ENCODE results near the gene NFIC.
"Not testable (repeated sequence)": the region's sequence is repeated elsewhere in the genome, so short reads cannot be mapped to it uniquely, and the experiment has no call there.

NFIC gene

DNA sequence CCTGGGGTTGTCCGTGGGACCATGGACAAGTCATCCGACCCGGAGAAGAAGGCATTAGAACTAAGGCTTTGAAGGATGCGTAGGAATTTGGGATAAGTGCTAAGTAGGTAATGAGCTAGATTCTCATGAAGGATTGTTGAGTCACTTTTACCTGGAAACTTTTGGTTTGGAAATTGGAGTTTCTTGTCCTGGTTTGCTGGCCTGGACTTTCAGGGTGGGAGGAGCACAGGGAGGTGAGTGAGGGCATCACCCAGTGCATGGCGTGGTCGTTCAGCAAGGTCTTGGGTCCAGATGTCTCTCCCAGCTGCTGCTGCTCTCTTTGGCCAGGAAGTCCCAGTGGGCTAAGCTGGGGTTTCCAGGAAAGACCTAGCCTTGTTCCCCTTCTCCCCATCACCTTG, 7.6 kb downstream of the NFIC start:
- no peak for DNase-seq (ENCODE audit: low spot score)

DNA sequence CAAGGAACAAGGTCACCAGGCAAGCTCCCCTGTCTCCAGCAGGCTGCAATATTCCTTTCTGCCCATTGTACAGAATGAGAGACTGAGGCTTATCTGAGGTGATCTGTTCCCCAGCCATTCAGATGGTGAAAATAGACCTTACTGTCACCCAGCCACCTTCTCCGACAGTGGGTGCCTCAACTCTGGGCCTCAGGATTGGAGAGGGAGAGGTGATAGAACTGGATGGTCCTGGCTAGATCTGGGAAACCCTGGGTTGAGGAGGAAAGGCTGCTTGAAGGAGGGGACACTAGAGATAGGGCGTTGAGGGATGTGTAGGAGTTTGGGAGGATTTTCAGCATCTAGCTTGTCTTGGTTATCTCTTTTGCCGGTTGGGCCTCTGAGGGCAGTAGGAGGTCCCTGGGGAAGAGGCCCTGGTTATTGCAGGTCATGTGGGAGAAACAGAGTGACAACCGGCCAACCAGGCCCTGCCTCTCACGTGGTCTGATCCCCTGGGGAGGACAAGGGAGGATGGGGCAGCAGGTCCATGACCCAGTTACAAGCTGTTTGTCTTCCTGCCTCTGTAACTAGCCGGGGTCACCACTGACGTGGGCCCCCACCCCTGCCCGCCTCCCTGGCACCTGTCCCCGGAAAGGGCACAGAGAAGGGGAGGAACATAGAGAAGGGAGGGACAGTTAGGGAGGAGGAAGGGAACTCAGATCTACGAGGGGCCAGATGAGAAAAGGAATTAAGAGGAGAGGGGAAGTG, 8.2 kb downstream of the NFIC start:
- DNase-seq (ENCODE audit: low spot score), result no peak

DNA sequence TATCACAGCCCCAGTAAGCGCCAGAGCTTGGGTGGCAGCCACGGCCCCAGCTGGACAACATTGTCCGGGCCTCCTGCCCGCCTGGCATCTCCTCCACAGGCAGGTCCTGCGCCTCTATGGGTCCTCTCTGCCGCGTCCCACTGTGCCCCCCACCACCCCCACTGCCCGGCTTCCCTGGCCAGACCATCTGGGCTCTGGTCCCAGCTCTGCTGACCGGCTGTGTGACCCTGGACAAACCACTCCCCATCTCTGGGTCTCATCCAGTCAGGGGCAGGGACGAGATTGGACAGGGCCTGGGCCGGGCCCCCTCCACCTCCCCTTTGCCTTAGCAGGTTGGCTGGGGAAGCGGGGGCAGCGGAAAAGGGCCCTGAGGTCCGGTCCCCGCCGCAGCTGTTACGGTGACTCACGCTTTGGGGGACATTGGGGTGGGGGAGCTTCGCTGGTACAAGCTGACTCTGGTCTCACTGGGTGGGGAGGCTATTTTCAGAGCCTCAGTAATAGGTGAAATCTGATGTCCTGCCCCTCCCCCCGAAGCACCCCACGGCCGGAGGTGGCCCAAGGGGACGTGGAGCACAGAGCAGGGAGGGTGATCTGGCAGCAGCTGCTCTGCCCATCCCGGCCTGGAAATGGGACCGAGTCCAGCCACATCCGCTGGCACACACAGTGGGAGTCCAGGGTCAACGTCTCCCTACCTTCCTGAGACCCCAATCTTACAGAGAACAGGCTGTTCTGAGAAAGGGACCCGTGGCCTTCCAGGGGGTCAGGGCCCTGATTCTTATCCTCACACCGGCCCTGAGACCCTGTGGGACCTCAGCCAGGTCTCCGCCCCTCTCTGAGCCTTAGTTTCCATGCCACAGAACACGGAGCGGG, 9.1 kb downstream of the NFIC start:
- no peak for DNase-seq (ENCODE audit: low spot score)

DNA sequence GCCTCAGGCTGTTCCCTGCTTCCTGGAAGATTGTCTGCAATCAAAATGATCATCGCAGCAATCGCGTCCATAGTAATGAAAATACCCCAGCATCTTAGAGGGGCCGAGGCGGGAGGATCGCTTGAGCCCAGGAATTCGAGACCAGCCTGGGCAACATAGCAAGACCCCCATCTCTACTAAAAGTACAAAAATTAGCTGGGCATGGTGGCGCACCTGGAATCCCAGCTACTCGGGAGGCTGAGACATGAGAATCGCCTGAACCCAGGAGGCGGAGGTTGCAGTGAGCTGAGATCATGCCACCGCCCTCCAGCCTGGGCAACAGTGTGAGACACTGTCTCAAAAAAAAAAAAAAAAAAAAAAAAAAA, 9.7 kb downstream of the NFIC start:
- not testable (repeated sequence) for DNase-seq (ENCODE audit: low spot score)

DNA sequence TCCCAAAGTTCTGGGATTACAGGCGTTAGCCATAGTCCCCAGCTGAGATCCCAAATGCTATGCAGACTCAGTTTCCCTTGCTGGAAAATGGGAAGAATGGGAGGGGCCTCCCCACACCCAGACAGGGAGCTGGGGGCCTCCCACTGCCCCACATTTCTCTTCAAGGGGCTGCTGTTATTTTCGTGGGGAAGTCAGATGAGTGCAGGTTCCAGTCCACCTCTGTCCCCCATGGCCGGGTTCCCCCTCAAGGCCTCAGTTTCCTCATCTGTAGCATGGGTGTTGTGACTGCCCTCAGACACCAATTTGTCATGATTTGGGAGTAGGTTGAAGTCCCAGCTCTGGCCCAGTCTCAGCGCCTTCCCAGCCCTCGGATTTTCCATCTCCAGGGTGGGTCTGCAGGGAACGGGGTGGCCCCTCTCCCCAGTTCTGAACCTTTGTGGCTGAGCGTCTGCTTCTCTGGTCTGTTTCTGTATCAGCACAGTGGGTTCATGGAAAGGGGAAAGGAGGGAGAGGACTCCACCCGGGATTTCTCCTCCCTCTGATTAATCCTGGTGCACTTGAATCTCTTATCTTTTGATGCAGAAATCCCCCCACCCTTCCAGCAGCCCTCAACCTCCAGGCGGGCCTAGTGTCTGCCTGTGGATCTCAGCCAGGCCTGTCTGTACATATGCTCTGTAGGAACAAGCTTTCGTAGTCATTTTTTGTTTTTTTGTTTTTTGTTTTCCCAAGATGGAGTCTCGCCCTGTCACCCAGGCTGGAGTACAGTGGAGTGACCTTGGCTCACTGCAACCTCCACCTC, 12.2 kb downstream of the NFIC start:
- no peak for DNase-seq (ENCODE audit: low spot score)

DNA sequence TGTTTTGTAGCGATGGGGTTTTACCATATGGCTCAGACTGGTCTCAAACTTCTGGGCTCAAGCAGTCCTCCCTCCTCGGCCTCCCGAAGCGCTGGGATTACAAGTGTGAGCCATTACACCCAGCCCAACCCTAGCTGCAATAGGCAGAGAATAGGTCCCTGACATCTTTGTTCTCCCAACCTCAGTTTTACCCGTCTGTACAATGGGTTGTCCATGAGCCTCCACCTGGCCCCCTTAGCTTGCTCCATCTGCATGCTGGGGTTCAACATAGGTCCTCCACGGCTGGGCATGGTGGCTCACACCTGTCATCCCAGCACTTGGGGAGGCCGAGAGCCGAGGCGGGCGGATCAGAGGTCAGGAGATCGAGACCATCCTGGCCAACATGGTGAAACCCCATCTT, 14.4 kb downstream of the NFIC start:
- DNase-seq (ENCODE audit: low spot score), result no peak

DNA sequence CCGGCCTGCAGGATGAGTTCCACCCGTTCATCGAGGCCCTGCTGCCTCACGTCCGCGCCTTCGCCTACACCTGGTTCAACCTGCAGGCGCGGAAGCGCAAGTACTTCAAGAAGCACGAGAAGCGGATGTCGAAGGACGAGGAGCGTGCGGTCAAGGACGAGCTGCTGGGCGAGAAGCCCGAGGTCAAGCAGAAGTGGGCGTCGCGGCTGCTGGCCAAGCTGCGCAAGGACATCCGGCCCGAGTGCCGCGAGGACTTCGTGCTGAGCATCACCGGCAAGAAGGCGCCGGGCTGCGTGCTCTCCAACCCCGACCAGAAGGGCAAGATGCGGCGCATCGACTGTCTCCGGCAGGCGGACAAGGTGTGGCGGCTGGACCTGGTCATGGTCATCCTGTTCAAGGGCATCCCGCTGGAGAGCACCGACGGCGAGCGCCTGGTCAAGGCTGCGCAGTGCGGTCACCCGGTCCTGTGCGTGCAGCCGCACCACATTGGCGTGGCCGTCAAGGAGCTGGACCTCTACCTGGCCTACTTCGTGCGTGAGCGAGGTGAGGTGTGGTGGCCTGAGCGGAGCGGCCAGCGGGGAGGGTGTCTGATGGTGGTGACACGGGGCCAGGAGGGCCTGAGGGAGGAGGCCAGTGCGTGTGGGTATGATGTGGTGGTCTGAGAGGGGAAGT, 15.5 kb downstream of the NFIC start:
- no peak for DNase-seq (ENCODE audit: low spot score)

DNA sequence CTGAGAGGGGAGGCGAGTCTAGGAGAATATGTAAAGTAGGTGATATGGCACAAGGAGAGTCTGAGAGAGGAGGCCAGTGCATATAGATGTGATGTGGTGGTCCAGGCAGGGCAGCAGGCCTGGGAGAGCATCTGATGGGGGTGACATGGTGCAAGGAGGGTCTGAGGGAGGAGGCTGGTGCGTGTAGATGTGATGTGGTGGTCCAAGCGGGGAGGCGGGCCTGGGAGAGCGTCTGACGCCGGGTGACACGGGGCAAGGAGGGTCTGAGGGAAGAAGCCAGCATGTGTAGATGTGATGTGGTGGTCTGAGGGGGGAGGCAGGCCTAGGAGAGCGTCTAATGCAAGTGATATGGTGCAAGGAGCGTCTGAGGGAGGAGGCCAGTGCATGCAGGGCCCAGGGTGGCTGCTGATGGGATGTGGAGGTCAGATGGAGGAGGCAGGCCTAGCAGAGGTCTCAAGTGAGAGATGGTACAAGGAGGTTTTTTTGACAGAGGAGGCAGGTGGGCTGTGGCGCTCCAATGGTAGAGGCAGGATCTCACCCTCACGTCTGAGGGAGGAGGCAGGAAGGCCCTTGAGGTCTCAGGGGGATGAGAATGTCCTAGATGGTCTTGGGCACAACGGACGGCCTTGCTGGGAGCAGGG, 16.2 kb downstream of the NFIC start:
- DNase-seq (ENCODE audit: low spot score), result no peak

DNA sequence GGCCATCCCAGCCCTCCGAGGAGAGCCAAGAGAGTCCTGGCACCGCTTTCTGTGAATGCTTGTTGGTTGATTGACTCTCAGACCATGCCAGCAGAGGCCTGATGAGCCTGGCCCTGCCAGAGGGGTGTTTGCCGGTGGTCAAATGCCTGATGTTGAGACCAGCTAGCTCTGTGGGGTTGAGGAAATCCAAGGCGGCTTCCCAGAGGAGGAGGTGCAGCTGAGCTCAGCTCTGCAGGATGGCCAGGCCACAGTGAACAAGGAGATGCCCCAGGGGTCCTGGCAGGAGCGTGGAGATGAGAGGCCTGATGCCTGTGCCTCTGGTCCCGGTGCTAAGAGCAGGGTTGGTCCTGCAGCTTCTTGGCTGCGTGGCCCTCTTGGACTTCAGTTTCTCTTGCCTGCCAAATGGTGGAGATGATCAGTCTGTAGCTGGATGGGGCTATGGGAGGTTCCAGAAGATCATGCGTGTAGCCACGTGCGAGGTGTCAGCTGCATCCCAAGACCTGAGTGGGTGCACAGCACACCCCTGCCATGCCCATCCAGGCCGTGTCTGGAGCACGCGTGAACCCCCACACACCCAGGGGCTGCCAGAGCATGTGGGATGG, 16.8 kb downstream of the NFIC start:
- DNase-seq (ENCODE audit: low spot score), result no peak

DNA sequence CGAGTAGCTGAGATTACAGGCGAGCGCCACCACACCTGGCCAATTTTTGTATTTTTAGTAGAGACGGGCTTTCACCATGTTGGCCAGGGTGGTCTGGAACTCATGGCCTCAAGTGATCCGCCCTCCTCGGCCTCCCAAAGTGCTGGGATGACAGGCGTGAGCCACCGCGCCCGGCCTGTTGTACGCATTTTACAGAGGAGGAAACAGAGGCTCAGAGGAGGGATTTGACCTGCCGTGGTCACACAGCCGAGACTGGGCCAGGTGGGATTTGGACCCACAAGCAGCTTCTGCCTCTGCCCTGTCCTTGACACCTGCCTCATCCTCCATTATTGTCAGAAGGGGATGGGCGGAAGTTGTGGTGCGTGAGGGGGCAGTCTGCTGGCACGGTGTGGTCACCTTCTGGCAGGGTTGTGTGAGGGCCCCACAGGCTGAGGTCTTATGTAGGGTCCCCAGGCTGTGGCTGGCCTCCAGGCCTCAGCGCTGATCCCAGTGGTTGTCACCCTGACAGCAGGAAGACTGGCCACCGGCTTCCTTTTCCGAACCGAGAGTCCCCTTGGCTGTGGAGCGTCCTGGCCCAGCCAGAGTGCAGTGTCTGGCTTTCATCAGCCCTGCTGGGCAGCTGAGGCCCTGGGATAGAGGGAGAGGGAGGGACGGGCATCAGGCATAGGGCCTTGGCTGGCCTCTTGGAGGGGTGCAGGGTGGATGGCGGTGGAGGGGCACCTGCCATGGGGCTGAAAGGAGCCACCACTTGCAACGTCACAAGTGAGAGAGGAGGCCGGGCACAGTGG, 20.3 kb downstream of the NFIC start:
- no peak for DNase-seq (ENCODE audit: low spot score)

DNA sequence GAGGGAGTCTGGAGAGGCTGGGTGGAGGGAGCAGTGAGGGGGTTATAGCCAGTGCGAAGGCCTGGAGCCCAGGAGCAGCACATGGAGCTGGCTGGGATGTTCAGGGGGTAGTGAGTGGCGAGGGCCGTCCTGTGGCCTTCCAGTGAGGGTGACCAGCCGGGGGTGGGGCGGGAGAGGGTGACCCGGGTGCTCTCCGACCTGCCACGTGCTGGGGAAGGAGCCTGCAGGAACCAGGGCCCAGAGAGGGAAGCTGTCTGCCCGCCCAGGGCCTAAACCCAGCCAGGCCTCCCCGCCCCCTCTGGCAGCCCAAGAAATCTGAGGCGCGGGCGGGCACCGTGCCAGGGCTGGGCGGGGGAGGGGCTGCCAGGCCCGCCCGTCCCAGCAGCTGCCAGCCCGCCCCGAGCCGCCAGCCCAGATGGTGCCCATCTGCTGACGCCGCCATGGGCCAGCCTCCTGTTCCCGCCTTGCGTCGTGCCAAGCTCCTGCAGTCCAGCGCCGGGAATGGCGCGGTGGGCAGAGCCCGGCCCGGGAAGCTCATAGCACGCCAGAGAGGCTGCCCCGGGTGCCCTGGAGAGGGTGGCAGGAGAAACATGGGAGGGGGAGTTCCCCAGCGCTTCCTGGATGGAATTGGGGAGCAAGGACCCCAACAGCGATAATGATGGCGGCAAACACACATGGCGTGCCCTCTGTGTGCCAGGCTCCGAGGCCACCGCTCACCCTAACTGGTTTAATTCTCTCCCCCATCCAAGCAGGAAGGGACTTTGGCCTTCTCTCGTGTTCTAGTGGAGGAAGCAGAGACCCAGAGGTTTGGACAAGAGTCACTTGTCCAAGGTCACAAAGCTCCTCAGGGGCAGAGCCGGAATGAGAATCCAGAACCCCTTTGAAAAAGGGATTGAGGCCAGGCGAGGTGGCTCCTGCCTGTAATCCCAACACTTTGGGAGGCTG, 21.5 kb downstream of the NFIC start:
- no peak for DNase-seq (ENCODE audit: low spot score)

DNA sequence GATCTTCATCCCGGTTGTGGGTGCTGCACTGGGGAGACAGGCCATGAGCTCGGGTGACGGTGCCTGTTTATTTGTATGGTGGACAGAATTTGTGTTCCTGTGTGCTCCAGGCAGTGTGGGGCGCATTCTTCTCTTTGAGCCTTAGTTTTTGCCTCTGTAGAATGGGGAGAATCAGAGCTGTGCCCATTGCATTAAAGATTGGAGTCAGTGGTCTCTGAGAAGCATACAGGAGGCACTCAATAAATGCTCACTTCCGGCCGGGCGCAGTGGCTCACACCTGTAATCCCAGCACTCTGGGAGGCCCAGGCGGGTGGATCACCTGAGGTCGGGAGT, 23.0 kb downstream of the NFIC start:
- DNase-seq (ENCODE audit: low spot score), result no peak

DNA sequence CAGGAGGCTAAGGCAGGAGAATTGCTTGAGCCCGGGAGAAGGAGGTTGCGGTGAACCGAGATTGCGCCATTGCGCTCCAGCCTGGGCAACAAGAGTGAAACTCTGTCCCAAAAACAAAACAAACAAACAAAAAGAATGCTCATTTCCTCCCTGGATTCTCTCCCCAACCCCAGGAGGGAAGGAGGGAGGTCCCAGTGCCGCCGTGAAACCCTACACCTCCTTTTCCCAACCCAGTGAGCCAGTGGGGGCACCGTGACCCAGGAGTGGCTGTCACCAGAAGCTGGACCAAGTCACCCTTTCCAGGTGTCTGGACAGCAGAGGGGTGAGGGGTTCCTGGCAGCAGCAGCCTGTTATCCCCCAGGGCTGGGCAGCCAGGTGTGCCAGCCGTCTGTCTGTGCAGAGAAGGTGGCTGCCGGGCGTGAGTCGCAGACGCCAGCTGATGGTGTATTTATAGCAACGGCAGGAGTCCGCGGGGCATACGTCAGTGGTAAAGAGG, 23.5 kb downstream of the NFIC start:
- DNase-seq (ENCODE audit: low spot score), result no peak

DNA sequence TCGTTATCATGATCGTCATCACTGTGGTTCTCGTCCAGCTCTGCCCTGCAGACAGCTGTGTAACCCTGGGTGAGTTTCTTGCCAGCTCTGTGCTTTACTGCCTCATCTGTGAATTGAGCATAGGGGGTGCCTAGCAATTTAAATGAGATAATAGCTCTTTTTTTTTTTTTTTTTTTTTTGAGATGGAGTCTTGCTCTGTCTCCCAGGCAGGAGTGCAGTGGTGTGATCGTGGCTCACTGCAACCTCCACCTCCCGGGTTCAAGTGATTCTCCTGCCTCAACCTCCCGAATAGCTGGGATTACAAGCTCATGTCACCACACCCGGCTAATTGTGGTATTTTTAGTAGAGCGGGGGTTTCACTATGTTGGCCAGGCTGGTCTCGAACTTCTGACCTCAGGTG, 25.5 kb downstream of the NFIC start:
- DNase-seq (ENCODE audit: low spot score), result not testable (repeated sequence)

DNA sequence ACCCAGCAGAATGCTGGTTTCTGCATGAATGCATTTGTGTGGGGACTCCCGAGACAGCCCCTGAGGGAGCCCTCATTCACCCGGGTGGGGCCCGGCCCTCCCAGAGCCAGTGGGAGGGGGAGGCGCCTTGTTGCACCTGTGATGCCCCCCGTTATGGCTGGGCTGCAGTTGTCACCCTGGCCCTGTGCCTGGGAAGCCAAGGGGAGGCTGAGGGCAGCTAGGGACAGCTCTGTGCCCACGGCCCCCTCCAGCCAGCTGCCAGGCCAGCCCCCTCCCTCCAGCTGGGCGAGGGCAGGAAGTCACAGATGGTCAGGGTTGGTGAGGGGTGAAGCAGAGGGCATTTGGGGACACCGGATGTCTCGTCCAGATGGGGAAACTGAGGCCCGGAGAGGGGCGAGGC, 26.1 kb downstream of the NFIC start:
- no peak for DNase-seq (ENCODE audit: low spot score)

DNA sequence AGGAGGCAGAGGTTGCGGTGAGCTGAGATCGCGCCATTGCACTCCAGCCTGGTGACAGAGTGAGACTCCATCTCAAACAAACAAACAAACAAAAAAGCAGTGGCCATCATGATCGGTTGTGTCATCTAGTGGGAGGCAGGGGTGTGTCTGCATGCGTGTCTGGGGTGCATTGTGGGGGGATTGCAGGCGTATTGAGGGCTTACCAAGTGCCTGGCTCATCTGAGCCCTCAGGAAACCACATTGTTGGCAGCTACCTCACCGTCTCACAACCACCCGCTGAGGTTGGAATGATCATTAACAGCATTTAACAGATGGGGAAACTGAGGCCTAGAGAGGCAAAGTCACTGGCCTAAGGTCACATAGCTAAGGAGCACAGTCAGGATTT, 30.5 kb downstream of the NFIC start:
- DNase-seq (ENCODE audit: low spot score), result no peak

DNA sequence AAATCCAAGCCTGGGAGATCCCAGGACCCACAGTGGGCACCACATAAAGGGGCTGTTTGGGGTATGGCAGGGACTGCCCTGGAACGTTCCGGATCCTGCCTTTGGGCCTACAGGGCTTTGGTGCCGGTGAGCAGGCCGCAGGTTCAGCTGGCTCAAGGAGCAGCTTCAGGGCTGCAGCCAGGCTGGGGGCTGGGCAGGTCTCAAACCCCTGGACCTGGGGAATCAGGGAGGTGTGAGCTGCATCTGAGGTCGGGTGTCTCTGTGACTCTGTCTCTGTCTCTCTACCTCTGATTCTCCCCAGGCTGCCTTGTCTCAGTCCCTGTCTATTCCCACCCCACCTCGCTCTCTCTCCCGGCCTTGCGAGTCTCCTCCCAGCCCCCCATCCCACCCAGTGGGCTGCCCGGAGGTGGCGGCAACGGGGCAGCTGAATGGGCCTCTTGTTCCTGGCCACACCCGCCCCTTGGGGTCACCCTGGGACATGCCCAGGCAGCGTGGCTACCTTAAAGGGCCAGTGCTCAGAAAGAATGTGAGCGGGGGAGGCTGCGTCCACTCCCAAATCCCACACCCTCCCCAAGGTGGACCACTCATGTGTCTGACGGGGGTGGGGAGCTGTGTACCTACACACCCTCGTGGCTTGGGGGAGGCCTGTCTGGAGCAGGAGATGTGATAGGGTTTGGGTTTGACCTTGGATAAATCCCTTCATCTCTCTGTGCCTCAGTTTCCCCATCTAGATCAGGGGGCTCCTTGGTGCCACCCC, 31.1 kb downstream of the NFIC start:
- DNase-seq (ENCODE audit: low spot score), result peak; percentile 91

DNA sequence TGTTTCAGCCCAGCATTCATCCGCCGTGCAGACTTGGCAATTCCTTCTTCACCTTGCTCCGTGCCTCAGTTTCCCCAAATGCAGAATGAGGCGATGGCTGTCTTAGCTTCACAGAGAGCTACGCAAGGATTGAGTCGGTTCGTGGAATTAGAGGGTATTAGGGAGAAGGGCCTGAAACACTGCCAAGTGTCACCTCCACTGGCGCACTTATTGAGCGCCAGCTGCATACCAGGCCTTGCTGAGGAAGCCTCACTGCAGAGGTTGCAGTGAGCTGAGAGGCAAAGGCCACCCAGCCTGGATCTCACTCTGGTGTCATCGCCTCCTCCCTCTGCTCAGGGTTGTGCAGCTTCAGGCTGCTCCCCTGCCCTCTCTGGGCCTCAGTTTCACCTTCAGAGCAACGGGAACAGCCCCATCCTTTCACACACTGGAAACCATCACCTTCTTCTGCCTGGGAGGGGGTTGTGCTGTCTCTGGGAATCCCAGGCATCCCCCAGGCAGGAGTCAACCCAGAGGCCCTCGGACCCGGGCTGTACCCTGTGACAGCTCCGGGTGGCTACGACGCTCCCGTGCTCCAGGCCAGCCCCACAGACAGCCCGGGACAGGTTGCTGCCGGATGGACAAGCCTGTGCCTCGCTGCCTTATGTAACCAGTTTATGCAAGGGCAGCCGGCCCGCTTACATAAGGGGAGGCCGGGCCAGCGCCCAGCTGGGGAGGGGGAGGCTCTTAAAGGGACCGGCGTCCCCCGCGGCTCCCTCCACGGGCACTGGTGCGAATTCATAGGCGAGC, 31.9 kb downstream of the NFIC start:
- DNase-seq (ENCODE audit: low spot score), result peak; percentile 85

Data from HuH-7 (cell line).